Measurements from ENCODE around the gene ESPN.
"Not testable (repeated sequence)": the region's sequence is repeated elsewhere in the genome, so short reads cannot be mapped to it uniquely, and the experiment has no call there.

ESPN gene

GRCh38 chr1:6429660-6430411 is 5.3 kb downstream of the ESPN start:
- DNase-seq, result not testable (repeated sequence)

GRCh38 chr1:6431645-6432579 is 7.3 kb downstream of the ESPN start:
- DNase-seq, result not testable (repeated sequence)

GRCh38 chr1:6434186-6434585 is 9.6 kb downstream of the ESPN start:
- no peak for DNase-seq

GRCh38 chr1:6435129-6435528 is 10.6 kb downstream of the ESPN start:
- DNase-seq, result no peak

GRCh38 chr1:6435547-6435946 is 11.0 kb downstream of the ESPN start:
- DNase-seq, result no peak

- DNase-seq, result not testable (repeated sequence)
These were observed 11.7 kb downstream of the ESPN start for GRCh38 chr1:6436277-6436676.

- DNase-seq, result not testable (repeated sequence)
These were observed 12.6 kb downstream of the ESPN start for GRCh38 chr1:6437012-6437700.

GRCh38 chr1:6438047-6438525 is 13.5 kb downstream of the ESPN start:
- peak; percentile 57 for DNase-seq

GRCh38 chr1:6440198-6441126 is 15.9 kb downstream of the ESPN start:
- peak; percentile 49 for DNase-seq

GRCh38 chr1:6441586-6441985 is 17.0 kb downstream of the ESPN start:
- DNase-seq, result no peak

GRCh38 chr1:6443339-6444115 is 19.0 kb downstream of the ESPN start:
- no peak for DNase-seq

GRCh38 chr1:6444377-6444776 is 19.8 kb downstream of the ESPN start:
- no peak for DNase-seq

GRCh38 chr1:6445062-6445763 is 20.6 kb downstream of the ESPN start:
- peak; percentile 51 for DNase-seq

- DNase-seq, result not testable (repeated sequence)
These were observed 21.4 kb downstream of the ESPN start for GRCh38 chr1:6445929-6446328.

- no peak for DNase-seq
These were observed 22.1 kb downstream of the ESPN start for GRCh38 chr1:6446665-6447015.

GRCh38 chr1:6447016-6447817 is 22.6 kb downstream of the ESPN start:
- DNase-seq, result no peak

- DNase-seq, result no peak
These were observed 23.5 kb downstream of the ESPN start for GRCh38 chr1:6447818-6448748.
